GM12872 (cell line): ENCODE measurements around the gene KNDC1.

ENCODE experiments used
- CTCF ChIP-seq: IDR thresholded peaks from 3 replicates; pipeline ENCODE4 v1.5.1; 2011; ENCODE audit warnings: low read depth, mild to moderate bottlenecking, low read length, moderate library complexity; ENCODE audit not compliant: insufficient read depth

KNDC1 gene

GRCh38 chr10:133270204-133270603, 110.2 kb downstream of the KNDC1 start:
- TF ChIP-seq CTCF: no peak

- TF ChIP-seq CTCF: no peak
These were observed 110.8 kb downstream of the KNDC1 start for GRCh38 chr10:133270773-133271297.

- no peak for TF ChIP-seq CTCF
These were observed 111.7 kb downstream of the KNDC1 start for GRCh38 chr10:133271521-133272300.

GRCh38 chr10:133272301-133272963, 112.4 kb downstream of the KNDC1 start:
- no peak for TF ChIP-seq CTCF

GRCh38 chr10:133272964-133273420, 113.0 kb downstream of the KNDC1 start:
- no peak for TF ChIP-seq CTCF

GRCh38 chr10:133273534-133274143, 113.6 kb downstream of the KNDC1 start:
- TF ChIP-seq CTCF: no peak
